Central memory CD4-positive, alpha-beta T cell (primary cell): ENCODE measurements around the gene SLC22A23.
"Not testable (repeated sequence)": the region's sequence is repeated elsewhere in the genome, so short reads cannot be mapped to it uniquely, and the experiment has no call there.

Experiments used
- DNase-seq: peaks from one replicate; pipeline ENCODE4 v3.0.0; 2022

SLC22A23 gene

DNA sequence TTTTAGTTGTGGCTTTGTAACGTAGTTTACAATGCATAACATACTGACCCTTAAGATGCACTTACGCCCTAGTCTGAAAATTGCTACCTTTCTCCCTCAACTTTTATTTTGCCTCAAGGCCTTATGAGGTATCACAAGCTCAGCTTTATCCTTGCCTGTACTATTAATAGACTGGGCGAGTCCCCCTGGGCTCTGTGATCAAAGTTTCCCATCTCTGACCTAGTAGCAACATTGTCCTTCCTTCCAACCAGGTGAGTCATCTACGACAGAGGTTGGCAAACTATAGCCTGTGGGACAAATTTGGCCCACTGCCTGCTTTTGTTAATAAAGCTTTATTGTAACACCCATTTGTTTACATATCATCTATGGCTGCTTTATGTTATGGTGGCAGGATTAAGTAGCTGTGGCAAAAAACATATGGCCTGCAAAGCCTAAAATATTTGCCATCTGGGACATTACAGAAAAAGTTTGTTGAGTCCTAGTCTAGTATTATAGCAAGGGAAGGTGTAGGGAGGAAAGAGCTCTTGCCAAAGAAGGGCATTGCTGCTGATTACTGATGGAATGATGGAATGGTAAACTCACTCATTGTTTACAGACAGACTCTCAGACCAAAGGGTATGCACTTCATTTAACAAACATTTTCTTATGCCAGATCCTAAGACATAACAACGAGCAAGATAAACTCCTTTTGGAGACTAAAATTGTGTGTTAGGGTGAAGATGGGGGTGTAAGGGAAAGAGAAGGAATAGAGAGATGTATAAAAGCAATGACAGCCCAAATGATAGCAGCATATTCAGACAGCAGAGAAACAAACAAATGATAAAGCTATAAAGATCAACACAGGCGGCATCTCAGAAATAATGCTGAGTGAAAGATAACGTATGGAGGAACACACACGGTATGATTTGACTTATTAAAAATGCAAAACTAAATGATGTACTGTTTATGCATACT lies 74.2 kb downstream of the SLC22A23 start:
- DNase-seq = no peak

DNA sequence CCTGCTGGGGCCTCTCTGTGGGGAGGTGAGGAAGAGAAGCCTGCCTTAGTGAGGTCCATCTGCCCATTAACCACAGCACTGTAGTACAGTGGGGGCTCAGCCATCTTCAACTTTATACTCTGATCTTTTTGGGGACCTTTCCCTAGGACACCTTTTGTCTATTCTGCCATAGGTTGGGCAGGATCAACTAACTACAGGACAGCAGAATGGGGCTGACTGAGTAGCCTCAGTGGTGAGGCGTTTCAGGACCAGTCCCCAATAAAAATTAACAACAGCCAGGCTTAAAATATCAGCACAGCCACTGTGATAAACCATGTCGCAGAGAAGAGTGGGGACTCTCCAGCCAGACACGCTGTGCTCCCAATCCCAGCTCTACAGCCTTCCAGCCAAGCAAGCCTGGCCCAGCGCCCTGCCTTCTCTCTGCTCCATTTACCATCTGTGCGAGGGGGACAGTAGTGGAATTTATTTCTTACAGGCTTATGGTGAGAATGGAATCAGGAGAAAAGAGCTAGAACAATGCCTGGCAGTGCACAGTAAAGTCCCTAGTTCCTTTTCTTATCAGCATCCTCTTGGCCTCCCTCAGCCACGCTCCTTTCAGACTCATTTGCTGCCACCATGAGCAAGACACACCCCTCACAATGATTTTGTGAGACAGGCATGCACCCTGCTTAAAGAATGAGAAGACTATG lies 75.5 kb downstream of the SLC22A23 start:
- DNase-seq = no peak

DNA sequence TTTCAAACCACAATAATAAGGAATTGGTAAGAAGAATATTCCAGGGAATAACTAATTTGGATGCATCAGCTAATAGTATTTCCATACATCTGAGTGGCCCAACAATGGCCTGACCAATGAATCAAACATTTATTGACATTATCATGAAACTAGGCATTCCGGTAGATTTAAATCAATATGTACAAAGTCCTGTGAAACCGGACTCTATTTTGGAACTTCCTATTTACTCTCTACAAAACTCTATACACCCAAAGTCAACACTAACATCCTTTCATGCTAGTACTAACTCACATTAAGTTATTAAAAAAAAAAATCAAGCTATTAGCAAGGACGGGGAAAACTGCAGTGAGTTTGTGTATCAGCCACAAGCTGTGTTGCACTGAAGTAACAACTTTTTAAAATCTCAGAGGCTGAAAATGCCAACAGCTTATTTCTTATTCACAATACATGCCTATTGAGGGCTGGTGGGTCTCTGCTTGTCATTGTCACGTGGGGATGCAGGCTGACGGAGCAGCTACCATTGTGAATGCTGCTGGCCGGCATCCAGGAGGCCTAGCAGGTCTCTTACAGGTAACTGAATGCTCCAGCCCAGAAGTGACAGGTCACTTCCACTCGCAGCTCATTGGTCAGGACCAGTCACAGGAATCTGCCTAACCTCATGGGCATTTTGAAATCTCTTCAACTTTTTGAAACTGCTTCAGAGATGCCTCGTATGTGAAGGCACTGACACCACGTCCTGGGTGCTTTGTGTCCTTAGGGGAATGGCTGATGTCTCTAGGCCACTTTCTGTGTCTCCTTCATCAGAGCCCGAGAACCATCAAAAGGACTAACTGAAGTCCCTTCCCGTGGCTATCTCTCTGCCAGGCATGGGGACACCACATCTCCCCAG lies 76.3 kb downstream of the SLC22A23 start:
- no peak for DNase-seq

DNA sequence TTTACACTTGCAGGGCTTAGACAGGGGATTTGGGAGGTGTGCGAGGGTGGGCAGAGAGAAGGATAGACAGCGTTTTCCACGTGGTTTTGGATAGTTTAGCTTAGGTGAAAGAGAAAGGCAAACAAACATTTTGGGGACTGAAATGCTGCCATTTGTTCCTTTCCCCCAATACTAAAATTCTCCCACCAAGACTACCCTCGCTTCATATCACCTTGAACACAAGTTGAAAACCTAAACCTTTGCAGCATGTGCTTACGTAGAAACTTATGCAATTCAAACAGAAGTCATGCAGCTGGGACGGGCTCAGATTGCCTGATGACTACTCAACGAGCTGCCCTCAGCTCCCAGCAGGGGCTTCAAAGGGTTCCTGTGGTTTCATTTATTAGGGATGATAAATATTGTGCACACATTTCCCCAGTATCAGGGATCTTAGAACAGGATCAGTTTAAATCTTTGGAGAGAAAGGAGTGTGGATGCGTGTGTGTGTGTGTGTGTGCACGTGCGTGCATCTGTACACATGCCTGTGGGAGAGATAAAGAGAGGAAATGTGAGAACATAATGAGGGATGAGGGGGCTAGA lies 77.3 kb downstream of the SLC22A23 start:
- DNase-seq = no peak

DNA sequence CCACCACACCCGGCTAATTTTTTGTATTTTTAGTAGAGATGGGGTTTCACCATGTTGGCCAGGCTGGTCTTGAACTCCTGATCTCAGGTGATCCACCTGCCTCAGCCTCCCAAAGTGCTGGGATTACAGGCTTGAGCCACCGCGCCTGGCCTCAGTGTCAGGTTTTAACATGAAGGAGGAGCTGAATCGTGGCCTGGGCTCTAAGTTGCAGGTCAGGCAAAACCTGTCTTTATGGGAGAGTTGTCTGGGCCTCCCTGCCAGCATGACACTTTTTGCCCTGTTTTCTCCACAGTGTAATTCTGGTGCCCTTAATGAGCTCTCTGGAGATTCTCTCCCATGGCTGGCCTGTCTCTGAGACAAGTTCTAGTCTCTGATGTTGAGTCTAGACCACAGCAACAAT lies 78.0 kb downstream of the SLC22A23 start:
- not testable (repeated sequence) for DNase-seq

DNA sequence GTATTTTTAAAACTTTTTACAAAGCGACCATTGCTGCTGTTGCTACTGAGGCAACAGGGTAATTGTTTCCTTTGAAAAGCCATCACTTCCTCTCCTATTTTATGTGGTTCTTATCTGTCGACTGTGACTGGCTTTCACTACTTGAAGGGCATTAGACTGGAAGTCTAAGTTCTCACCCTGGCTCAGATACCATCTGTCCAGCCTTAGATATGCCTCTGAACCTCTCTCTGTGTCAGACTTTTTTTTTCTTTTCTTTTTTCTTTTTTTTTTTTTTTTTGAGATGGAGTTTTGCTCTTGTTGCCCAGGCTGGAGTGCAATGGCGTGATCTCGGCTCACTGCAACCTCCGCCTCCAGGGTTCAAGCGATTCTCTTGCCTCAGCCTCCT lies 78.5 kb downstream of the SLC22A23 start:
- peak; percentile 51 for DNase-seq

DNA sequence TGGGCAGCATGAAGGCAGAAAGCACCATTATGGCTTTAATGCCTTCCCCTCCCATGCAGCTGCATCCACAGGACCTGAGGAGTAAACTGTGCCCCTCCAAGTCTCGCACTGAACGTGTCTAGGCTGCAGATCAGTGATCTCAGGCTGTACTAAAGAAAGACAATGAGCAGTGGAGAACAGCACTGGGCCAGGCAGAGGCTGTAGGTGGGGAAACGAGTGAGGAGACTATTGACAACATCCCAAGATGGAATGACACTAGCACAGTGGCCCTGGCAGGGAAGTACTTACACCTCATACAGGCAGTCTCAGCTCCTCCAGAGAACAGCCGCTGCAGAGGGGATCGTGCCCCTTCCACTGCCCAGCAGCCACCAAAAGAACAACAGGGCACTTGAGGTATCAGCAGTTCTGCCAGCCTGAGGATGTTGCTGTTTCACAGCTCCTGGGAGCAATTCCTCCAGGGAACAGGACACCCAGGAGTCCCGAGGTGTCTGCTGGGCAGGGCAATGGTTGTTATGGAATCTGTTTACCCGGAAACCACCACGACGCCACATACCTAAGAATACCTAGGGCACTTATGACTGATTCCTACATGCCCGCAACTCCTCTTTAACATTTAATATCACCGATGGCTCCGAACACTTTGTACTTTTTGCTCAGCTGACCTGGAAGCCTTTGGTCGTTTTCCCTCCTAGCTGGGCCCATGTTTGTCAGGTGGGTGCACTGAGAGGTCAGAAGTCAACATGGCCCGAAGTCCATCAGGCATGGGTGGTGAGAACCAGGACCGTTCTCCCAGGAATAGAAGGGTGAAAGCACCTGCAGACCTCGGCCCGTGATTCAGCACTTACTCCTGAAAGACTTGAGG lies 79.1 kb downstream of the SLC22A23 start:
- DNase-seq = no peak

DNA sequence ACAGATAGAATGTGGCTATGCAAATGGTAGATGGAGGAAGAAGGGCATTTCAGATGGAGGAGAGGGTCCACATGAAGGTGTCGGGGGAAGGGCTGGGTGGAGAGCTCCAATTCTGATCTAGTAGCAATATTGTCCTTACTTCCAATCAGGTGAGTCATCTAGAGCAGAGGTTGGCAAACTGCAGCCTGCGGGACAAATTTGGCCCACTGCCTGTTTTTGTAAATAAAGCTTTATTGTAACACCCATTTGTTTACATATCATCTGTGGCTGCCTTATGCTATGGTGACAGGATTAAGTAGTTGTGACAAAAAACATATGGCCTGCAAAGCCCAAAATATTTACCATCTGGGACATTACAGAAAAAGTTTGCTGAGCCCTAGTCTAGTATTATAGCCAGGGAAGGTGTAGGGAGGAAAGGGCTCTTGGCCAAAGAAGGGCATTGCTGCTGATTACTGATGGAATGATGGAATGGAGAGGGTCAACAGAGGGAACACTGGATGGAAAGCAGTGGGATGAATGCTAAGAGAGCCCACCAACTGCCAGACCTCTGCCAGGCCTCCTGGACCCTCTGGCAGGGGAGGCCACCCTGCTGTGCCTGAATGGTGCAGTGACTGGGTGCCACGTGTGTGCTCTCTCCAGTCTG lies 79.8 kb downstream of the SLC22A23 start:
- no peak for DNase-seq

DNA sequence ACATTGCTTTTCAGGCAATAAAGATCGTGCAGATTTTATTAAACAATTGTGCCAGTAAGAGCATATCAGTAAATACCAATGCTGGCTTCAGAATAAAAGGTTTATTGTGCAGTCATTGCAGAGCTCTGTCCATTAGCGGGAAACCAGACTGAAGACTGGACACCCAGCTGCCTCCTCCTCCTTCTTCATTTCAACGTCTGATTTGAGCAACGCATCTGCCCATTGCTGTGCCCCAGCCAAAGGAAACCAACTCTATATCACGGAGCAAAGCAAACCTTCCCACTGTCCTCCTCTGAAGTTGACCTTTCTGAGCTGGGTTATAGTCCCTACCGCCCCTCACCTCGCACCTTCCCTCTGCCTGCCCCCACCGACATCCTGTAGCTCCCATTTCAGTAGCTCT lies 80.8 kb downstream of the SLC22A23 start:
- DNase-seq = no peak

DNA sequence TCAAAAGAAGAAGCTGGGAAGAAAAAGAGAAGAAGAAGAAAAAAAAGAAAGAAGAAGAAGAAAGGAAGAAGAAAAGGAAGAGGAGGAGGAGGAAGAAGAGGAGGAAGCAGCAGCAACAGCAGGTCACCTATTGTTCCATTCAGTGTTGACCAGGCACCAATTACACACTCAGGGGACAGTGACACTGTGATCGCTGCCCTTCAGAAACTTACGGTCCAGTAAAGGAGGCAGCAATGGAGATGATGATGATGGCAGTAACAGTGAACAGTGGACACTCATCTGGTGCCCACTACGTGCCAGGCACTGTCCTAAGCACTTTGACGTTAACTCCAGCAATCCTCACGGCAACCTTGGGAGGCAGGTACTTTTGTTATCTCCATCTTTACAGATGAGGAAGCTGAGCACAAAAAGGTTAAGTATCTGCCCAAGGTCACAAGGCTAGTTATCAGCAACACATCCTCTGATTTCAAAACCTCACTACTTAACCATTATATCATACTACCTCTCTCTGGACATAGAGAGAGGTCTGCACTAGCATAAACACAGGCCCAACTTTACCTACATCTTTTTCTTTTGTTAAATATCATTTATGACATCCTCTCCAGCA lies 83.2 kb downstream of the SLC22A23 start:
- no peak for DNase-seq

DNA sequence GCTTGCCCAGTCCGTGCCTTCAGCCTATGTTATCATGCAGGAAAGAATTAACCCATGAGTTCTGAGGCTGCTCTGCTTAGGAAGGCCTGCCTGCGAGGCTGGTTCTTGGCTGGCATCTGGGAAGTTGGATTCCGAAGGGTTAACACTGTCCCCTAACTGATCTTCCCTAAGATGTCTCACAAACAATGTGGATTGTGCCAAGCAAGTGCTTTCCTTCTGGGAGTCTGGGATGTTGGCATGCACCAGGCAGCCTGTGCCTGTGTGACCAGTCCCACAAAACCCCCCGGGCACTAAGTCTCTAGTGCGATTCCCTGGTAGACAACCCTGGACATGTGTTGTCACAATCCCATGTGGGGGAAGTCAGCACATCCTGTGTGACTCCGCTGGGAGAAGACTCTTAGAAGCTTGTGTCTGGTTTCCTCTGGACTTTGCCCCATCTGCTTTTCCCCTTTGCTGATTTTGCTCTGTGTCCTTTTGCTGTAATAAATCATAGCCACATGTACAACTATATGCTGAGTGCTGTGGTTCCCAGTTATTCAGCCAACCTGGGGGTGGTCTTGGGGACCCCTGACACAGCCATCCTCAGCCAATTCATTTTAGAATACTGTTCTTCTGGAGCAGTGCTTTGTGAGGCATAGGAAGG lies 83.8 kb downstream of the SLC22A23 start:
- DNase-seq = no peak

DNA sequence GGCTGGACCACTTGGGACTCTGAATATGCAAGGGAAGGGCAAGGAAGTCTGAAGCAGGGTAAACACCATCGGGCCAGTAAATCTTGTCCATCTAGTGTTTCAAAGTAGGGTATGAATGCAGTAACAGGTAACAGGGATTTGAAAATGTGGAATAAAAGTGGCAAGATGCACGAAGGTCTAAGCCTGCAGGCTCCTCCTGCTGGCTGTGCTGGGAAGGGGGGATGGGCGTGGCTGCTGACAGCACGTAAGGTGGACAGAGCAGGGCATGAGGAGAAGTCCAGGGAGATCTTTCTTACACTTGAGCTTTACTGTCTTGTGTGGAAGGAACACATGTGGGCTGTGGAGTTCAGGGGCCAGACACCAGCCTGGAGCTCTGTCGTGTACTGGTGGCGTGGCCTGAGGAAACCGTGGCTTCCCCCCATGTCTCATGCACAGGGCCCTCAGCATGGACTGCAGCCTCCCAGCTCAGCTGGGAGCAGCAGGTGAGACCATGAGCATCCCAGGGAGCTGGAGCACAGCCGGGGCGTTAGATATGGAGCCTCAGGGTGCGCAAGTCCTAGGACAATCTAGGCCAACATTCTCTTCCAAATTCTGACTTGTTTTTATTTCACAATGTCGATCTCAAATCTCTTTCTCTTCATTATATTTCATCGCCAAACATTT lies 84.5 kb downstream of the SLC22A23 start:
- DNase-seq = no peak

DNA sequence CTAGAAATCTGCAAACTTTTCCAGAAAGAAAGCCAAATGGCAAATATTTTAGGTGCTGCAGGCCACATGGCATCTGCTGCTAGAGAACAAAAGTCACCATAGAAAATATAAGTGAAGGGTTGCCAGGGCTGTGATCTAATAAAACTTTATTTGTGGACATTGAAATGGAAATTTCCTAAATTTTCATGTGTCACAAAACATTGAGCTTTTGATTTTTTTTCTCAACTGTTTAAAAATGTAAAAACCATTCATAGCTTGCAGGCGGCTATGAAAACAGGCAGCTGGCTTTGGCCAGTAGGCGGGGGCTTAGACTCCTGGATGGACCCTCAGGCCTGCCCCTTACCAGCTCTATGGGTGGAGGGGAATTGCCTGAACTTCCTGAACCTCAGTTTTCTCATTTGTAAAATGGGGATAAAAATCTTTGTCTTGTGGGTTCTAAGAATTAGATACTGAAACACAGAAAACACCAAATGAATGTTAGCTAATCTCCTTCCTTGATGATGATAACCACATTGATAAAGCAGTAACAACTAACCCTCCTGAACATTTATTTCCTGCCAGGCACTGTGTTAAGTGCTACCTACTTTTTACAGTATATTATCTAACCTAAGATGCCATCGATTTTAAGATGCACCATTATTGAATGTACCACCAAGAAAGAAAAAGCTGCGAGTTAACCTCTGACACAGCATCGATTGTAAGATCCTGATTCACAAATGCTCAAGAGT lies 85.5 kb downstream of the SLC22A23 start:
- peak; percentile 20 for DNase-seq

DNA sequence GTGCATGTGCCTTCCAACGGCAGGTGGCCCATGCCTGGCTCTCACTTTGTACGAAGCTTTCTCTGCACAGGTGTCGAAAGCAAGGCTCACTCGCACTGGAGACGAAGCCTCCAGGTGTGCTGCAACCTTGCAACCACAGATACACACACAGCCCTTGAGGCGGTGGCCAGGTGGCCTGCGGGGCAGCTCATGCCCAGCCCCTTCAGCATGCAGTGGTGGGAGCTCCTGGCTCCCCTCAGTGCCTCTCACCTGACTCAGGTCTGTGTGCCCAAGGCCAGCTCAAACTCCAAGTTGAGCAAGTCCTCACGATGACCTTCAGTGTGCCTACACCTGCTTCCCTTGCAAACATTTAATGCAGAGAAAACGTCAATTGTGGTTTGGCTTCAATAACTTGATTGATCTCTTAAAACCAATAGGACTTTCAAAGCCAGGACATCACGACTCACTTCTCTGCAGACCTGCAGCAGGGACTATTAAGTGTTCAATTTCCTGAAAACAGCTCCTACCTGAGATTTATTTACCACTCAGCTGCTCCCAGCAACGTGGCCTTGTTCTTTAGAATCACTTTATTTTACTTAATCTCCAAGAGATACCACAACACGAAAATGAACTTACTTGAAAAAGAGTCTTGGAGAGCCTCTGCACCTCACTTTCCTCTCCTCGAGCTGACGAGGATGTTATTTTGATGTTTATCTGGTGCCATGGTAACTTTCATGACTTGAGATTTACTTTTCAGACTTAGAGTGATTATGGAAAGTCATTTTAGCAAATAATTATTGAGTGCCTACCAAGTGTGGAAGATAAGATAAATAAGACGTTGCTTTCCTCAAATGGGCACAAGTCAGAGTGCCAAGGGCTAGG lies 86.3 kb downstream of the SLC22A23 start:
- DNase-seq = peak; percentile 69

DNA sequence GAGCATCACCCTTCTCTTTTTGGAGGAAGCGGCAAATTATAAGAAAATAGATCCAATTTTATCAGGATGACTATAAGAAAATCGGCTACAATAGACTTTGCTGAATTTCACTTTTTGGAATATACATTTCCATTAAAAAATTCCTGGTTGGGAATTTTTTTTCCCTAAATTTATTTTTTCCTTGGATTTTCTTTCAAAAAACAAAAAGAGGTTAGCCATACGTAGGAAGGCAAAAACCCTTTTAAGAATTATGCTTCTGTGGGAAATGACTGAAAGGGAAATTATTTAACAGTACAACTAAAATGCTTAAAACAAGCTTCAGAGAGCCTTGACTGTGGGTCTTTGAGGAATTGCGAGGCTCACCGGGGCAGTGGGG lies 86.9 kb downstream of the SLC22A23 start:
- DNase-seq = no peak

DNA sequence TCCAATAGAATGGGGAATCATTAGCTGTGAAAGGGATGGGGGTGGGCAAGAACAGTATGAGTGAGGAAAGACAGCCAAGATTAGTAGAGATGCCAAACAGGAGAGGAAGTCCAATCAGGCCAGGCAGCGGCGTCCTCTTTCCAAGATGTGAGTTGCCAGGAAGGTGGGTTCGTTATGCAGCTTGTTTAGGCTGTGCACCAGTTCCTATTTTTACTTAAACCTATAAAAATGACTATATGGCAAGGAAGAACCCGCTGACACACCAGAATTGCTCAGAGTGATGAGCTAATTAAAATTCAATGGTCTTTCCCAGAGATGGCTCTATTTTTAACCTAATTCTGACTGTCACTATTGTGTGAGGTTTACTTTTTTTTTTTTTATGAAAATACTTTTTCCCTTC lies 88.2 kb downstream of the SLC22A23 start:
- DNase-seq = no peak

DNA sequence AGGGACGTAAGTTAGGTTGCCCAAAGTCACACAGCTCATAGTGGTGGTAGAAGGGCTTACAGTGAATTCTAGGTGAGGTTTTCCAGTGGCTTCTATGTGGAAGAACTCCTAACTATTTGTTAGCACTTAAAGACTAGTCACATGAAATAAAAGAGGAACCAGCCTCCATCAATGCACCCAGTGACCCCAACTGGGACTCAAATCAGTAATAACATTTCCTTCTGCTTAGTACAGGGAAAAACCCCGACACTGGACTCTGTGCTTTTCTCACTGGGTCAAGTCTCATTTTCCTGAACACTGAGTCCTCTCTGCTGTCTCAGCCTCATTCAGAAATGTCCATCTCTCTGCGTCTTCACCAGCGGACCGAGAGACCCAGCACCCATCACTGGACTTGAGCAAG lies 89.2 kb downstream of the SLC22A23 start:
- DNase-seq = no peak
